Smooth muscle cell (in vitro differentiated cells): ENCODE data around the gene DGLUCY. TPM values are rescaled to one million over a fixed set of nuclear protein-coding genes. Genes with fewer than 3 reads are reported as not detected.
"Not testable (repeated sequence)": the region's sequence is repeated elsewhere in the genome, so short reads cannot be mapped to it uniquely, and the experiment has no call there.

ENCODE experiments used
- DNase-seq: peaks from one replicate; lab custom pipeline; 2025; ENCODE audit not compliant: unreplicated experiment; lab: John Stamatoyannopoulos, UW
- H2AFZ ChIP-seq: fragments of 200-600 bp; sonication (generic); 2 replicates; pipeline ENCODE4 v1.6.0; 2016; ENCODE audit warnings: antibody characterized with exemption, low read depth, mild to moderate bottlenecking
- H3F3A ChIP-seq: fragments of 200-600 bp; sonication (generic); 2 replicates; pipeline ENCODE4 v1.6.0; 2017; ENCODE audit warnings: antibody characterized with exemption, low read depth
- H3K27ac ChIP-seq: fragments of 200-600 bp; sonication (generic); 2 replicates; pipeline ENCODE4 v1.5.1; 2016; ENCODE audit warnings: low read depth, mild to moderate bottlenecking
- H3K27me3 ChIP-seq: fragments of 200-600 bp; sonication (generic); 2 replicates; pipeline ENCODE4 v1.6.1; 2016; ENCODE audit warnings: low read depth, mild to moderate bottlenecking
- H3K36me3 ChIP-seq: fragments of 200-600 bp; sonication (generic); 2 replicates; pipeline ENCODE4 v1.5.1; 2016; ENCODE audit warnings: low read depth
- H3K4me1 ChIP-seq: fragments of 200-600 bp; sonication (generic); 2 replicates; pipeline ENCODE4 v1.5.1; 2016; ENCODE audit warnings: low read depth
- H3K4me2 ChIP-seq: fragments of 200-600 bp; sonication (generic); 2 replicates; pipeline ENCODE4 v1.6.0; 2016; ENCODE audit warnings: mild to moderate bottlenecking
- H3K4me3 ChIP-seq: fragments of 200-600 bp; sonication (generic); 2 replicates; pipeline ENCODE4 v1.5.1; 2016; ENCODE audit warnings: mild to moderate bottlenecking
- H3K79me2 ChIP-seq: fragments of 200-600 bp; sonication (generic); 2 replicates; pipeline ENCODE4 v1.6.0; 2016; ENCODE audit warnings: low read depth, mild to moderate bottlenecking
- H3K9ac ChIP-seq: fragments of 200-600 bp; sonication (generic); 2 replicates; pipeline ENCODE4 v1.6.0; 2016; ENCODE audit warnings: low read depth
- H3K9me3 ChIP-seq: fragments of 200-600 bp; sonication (generic); replicated peaks from 2 replicates; pipeline ENCODE4 v1.5.1; 2016; ENCODE audit warnings: low read depth
- H4K20me1 ChIP-seq: fragments of 200-600 bp; sonication (generic); 2 replicates; pipeline ENCODE4 v1.6.0; 2016; ENCODE audit warnings: low read depth
- CTCF ChIP-seq: fragments of 200-600 bp; sonication (generic); IDR thresholded peaks from 2 replicates; pipeline ENCODE4 v1.5.1; 2017; ENCODE audit warnings: borderline replicate concordance, mild to moderate bottlenecking, antibody characterized with exemption; ENCODE audit not compliant: insufficient read depth, poor library complexity, severe bottlenecking
- WGBS: methylation state at CpG from one replicate; pipeline ENCODE4 v1.1.7; 2016; ENCODE audit warnings: low lambda C conversion rate; 5-methylcytosine and 5-hydroxymethylcytosine counted together
- polyA plus RNA-seq: library from polyadenylated mRNA; unstranded; fragments of >200 nt; fragmentation: Nextera tagmentation; extraction: Ambion mirVana; gene quantifications from 2 replicates; pipeline ENCODE4 v1.2.1, GENCODE V29; 2016
- total RNA-seq: library from RNA; depleted of rRNA; stranded (reverse); fragments of >200 nt; gene quantifications from 2 replicates; pipeline ENCODE4 v1.2.3, GENCODE V29; 2014

DGLUCY gene
- total and polyA plus RNA-seq, 2 experiments from 2014 or later: 9.7 to 11.3 TPM

GRCh38 chr14:91220581-91221000, 106.7 kb downstream of the DGLUCY start:
- no peaks in the 10 kb centered on the region for H4K20me1 ChIP-seq
- no peaks in the 10 kb centered on the region for H3K4me1 ChIP-seq
- H3K9ac ChIP-seq: no peak overlapping the region
- H2AFZ ChIP-seq: no peak overlapping the region
- no peak for DNase-seq
- H3K79me2 ChIP-seq: no peaks in the 10 kb centered on the region
- no peaks in the 10 kb centered on the region for H3K36me3 ChIP-seq
- no peaks in the 10 kb centered on the region for H3K9me3 ChIP-seq
- H3F3A ChIP-seq: no peaks in the 10 kb centered on the region
- WGBS: 92% methylated on average over 9 of the region's 9 CpGs
- TF ChIP-seq CTCF: no peak
- H3K4me3 ChIP-seq: no peak overlapping the region
- H3K27me3 ChIP-seq: no peaks in the 10 kb centered on the region
- no peak overlapping the region for H3K4me2 ChIP-seq
- H3K27ac ChIP-seq: no peak overlapping the region

GRCh38 chr14:91221270-91221669, 107.4 kb downstream of the DGLUCY start:
- Histone ChIP-seq H3K4me2 (no peak overlapping the region), H3K9ac (no peak overlapping the region), H2AFZ (no peak overlapping the region), H4K20me1 (no peaks in the 10 kb centered on the region), H3K27ac (no peak overlapping the region), H3K79me2 (no peaks in the 10 kb centered on the region), H3K27me3 (no peaks in the 10 kb centered on the region), H3K36me3 (no peaks in the 10 kb centered on the region), H3K9me3 (no peaks in the 10 kb centered on the region), H3F3A (no peaks in the 10 kb centered on the region), H3K4me1 (no peaks in the 10 kb centered on the region), H3K4me3 (no peak overlapping the region)
- 100% methylated on average over 1 of the region's 1 CpG for WGBS
- TF ChIP-seq CTCF: no peak
- no peak for DNase-seq

- no peaks in the 10 kb centered on the region for H3F3A ChIP-seq
- no peak overlapping the region for H2AFZ ChIP-seq
- H3K4me2 ChIP-seq: no peak overlapping the region
- H3K79me2 ChIP-seq: no peaks in the 10 kb centered on the region
- H3K9ac ChIP-seq: no peak overlapping the region
- no peaks in the 10 kb centered on the region for H3K36me3 ChIP-seq
- H4K20me1 ChIP-seq: no peaks in the 10 kb centered on the region
- H3K27ac ChIP-seq: no peak overlapping the region
- H3K27me3 ChIP-seq: no peaks in the 10 kb centered on the region
- H3K4me3 ChIP-seq: no peak overlapping the region
- WGBS: 92% methylated on average over 1 of the region's 1 CpG
- no peak for TF ChIP-seq CTCF
- H3K4me1 ChIP-seq: no peaks in the 10 kb centered on the region
- no peaks in the 10 kb centered on the region for H3K9me3 ChIP-seq
- DNase-seq: no peak
Measured at GRCh38 chr14:91223028-91223783, 109.3 kb downstream of the DGLUCY start.

- Histone ChIP-seq H3K4me2 (no peak overlapping the region), H3K36me3 (no peaks in the 10 kb centered on the region), H3K4me3 (no peak overlapping the region), H3K9ac (no peak overlapping the region), H3F3A (no peaks in the 10 kb centered on the region), H3K27ac (no peak overlapping the region), H3K79me2 (no peaks in the 10 kb centered on the region), H3K4me1 (no peaks in the 10 kb centered on the region), H2AFZ (no peak overlapping the region), H3K27me3 (no peaks in the 10 kb centered on the region), H4K20me1 (no peaks in the 10 kb centered on the region), H3K9me3 (no peaks in the 10 kb centered on the region)
- WGBS: 74% methylated on average over 7 of the region's 7 CpGs
- TF ChIP-seq CTCF: no peak
- no peak for DNase-seq
Measured at GRCh38 chr14:91225025-91225424, 111.2 kb downstream of the DGLUCY start.

GRCh38 chr14:91226360-91226759, 112.5 kb downstream of the DGLUCY start:
- H3K27me3 ChIP-seq, H3K4me1 ChIP-seq, DNase-seq, H3F3A ChIP-seq, H4K20me1 ChIP-seq, H3K9ac ChIP-seq, H3K79me2 ChIP-seq, H3K9me3 ChIP-seq, H3K4me2 ChIP-seq, H3K27ac ChIP-seq, H3K36me3 ChIP-seq, H3K4me3 ChIP-seq, H2AFZ ChIP-seq: not testable (repeated sequence)
- 93% methylated on average over 4 of the region's 4 CpGs for WGBS
